B cell (primary cell): ENCODE data around the gene IGF1R. TPM values are rescaled to one million over a fixed set of nuclear protein-coding genes. Genes with fewer than 3 reads are reported as not detected.
A peak's percentile ranks its signal among the peaks of the same experiment; 100 is the strongest.

Experiments used
- ATAC-seq: fragments of 200-7000 bp; cut with Tn5 transposase; one replicate; pipeline ENCODE4 v1.10.0; 2021; ENCODE audit warnings: low read depth, mild to moderate bottlenecking, moderate number of reproducible peaks, moderate library complexity
- CTCF ChIA-PET: fragments of 350-600 bp; sonication (Branson Sonifier 250); formaldehyde crosslinking; loops from one replicate; lab custom pipeline; 2021; ENCODE audit warnings: antibody characterized with exemption, inconsistent platforms; lab: Charles Lee
- POLR2A ChIA-PET: fragments of 350-600 bp; sonication (Branson Sonifier 250); formaldehyde crosslinking; loops from one replicate; lab custom pipeline; 2021; ENCODE audit warnings: antibody characterized with exemption; lab: Charles Lee
- DNase-seq: peaks from one replicate; pipeline ENCODE4 v3.0.0; 2013
- H2AFZ ChIP-seq: 2 replicates; pipeline ENCODE4 v1.6.1; 2012; ENCODE audit warnings: mild to moderate bottlenecking, low read depth, low read length; ENCODE audit not compliant: insufficient read depth, poor library complexity, severe bottlenecking
- H3K27ac ChIP-seq, 2 donors: 1 replicate in 1 of 2; 2 replicates in 1 of 2; pipeline ENCODE4 v1.5.1; 2012 to 2013; ENCODE audit warnings: low read length in 2 of 2, mild to moderate bottlenecking in 2 of 2, moderate library complexity in 1 of 2
- H3K27me3 ChIP-seq, 4 experiments: fragments of 200-600 bp in 1 of 4; sonication (generic) in 1 of 4; replicated peaks in 1 of 4; 1 replicate in 2 of 4; 2 replicates in 2 of 4; pipeline versions ENCODE4 v1.6.1 to v1.7.0; 2013 to 2016; ENCODE audit warnings: low read length in 3 of 4, mild to moderate bottlenecking in 2 of 4, mixed read lengths in 1 of 4, moderate library complexity in 1 of 4; ENCODE audit not compliant: insufficient read depth in 4 of 4, control insufficient read depth in 3 of 4; ENCODE audit errors: control extremely low read depth in 1 of 4
- H3K36me3 ChIP-seq, 2 experiments: replicated peaks in 1 of 2; 1 replicate in 1 of 2; 2 replicates in 1 of 2; pipeline versions ENCODE4 v1.6.1 to v1.7.1; 2013; ENCODE audit warnings: low read length in 1 of 2; ENCODE audit not compliant: insufficient read depth in 2 of 2, control insufficient read depth in 1 of 2; ENCODE audit errors: control extremely low read depth in 1 of 2, extremely low read depth in 1 of 2
- H3K4me1 ChIP-seq, 2 donors: fragments of 200-600 bp in 1 of 2; sonication (generic) in 1 of 2; 1 replicate in 1 of 2; 2 replicates in 1 of 2; pipeline versions ENCODE4 v1.5.1 to v1.6.1; 2013 to 2017; ENCODE audit warnings: low read length in 2 of 2; ENCODE audit not compliant: control insufficient read depth in 2 of 2, insufficient read depth in 2 of 2
- H3K4me2 ChIP-seq: replicated peaks from 2 replicates; pipeline ENCODE3; 2012; ENCODE audit warnings: mild to moderate bottlenecking, low read depth, low read length; ENCODE audit not compliant: poor library complexity, severe bottlenecking
- H3K4me3 ChIP-seq, 5 experiments: fragments of 200-600 bp in 1 of 5; sonication (generic) in 1 of 5; 1 replicate in 3 of 5; 2 replicates in 2 of 5; pipeline versions ENCODE4 v1.5.1 to v1.7.0; 2011 to 2016; ENCODE audit warnings: low read length in 4 of 5, mild to moderate bottlenecking in 4 of 5, low read depth in 2 of 5, control low read depth in 1 of 5, moderate library complexity in 1 of 5; ENCODE audit not compliant: insufficient read depth in 1 of 5; ENCODE audit errors: control extremely low read depth in 1 of 5, extremely low read depth in 1 of 5
- H3K79me2 ChIP-seq: fragments of 200-600 bp; sonication (generic); one replicate; pipeline ENCODE4 v1.6.0; 2016; ENCODE audit warnings: low read length; ENCODE audit not compliant: control insufficient read depth, insufficient read depth
- H3K9ac ChIP-seq: fragments of 200-600 bp; sonication (generic); 2 replicates; pipeline ENCODE4 v1.6.1; 2017; ENCODE audit warnings: mild to moderate bottlenecking, low read length, moderate library complexity
- H3K9me3 ChIP-seq, 3 donors: one replicate each; pipeline versions ENCODE4 v1.6.1 to v1.7.1; 2013; ENCODE audit warnings: low read length in 2 of 3; ENCODE audit not compliant: control insufficient read depth in 2 of 3, insufficient read depth in 1 of 3; ENCODE audit errors: control extremely low read depth in 1 of 3
- H4K20me1 ChIP-seq: 2 replicates; pipeline ENCODE4 v1.6.0; 2012; ENCODE audit warnings: mild to moderate bottlenecking, low read length; ENCODE audit not compliant: insufficient read depth, control insufficient read depth, poor library complexity, severe bottlenecking
- H3K27ac Mint-ChIP-seq: one replicate; pipeline ENCODE4 v1.8.0; 2021; ENCODE audit warnings: mixed read lengths
- H3K27me3 Mint-ChIP-seq: one replicate; pipeline ENCODE4 v1.8.0; 2021; ENCODE audit warnings: mixed read lengths
- H3K4me1 Mint-ChIP-seq: one replicate; pipeline ENCODE4 v1.8.0; 2021; ENCODE audit warnings: mixed read lengths
- H3K4me3 Mint-ChIP-seq: one replicate; pipeline ENCODE4 v1.8.0; 2021; ENCODE audit warnings: mixed read lengths
- H3K9me3 Mint-ChIP-seq: one replicate; pipeline ENCODE4 v1.8.0; 2022; ENCODE audit warnings: mixed read lengths; ENCODE audit not compliant: insufficient read depth
- EZH2 ChIP-seq: IDR thresholded peaks from 2 replicates; pipeline ENCODE4 v1.6.1; 2012; ENCODE audit warnings: borderline replicate concordance, low read depth, mild to moderate bottlenecking, moderate library complexity, low read length; ENCODE audit not compliant: insufficient read depth, poor library complexity, severe bottlenecking
- WGBS: methylation state at CpG from one replicate; pipeline ENCODE4 v1.1.5; 2013; ENCODE audit warnings: missing lambda C conversion rate; ENCODE audit not compliant: insufficient coverage; 5-methylcytosine and 5-hydroxymethylcytosine counted together
- intact Hi-C: fragments of 100-400 bp; cut with micrococcal nuclease; formaldehyde crosslinking; loops from one replicate; pipeline ENCODE4 v1.10.0; 2022
- polyA plus RNA-seq: library from polyadenylated mRNA; depleted of rRNA; stranded (reverse); fragments of >200 nt; gene quantifications from 2 replicates; pipeline ENCODE4 v1.2.3, GENCODE V29; 2012
- total RNA-seq, 2 donors: library from RNA; stranded (reverse); fragments of 120-200 nt in 1 of 2; gene quantifications; 1 replicate in 1 of 2; 2 replicates in 1 of 2; pipeline versions ENCODE4 v1.2.3 to v1.2.4, GENCODE V29; 2013 to 2022
- TF ChIP-seq, protein P1 (sequence below): fragments of 200-600 bp; IDR thresholded peaks from one replicate; pipeline ENCODE4 v1.8.0; 2022; ENCODE audit warnings: antibody characterized with exemption, mild to moderate bottlenecking

Gene IGF1R
- total and polyA plus RNA-seq, 2 donors (not counting 1 experiment from before 2014, with no cell fraction given) = 5.4 to 23.1 TPM

DNA sequence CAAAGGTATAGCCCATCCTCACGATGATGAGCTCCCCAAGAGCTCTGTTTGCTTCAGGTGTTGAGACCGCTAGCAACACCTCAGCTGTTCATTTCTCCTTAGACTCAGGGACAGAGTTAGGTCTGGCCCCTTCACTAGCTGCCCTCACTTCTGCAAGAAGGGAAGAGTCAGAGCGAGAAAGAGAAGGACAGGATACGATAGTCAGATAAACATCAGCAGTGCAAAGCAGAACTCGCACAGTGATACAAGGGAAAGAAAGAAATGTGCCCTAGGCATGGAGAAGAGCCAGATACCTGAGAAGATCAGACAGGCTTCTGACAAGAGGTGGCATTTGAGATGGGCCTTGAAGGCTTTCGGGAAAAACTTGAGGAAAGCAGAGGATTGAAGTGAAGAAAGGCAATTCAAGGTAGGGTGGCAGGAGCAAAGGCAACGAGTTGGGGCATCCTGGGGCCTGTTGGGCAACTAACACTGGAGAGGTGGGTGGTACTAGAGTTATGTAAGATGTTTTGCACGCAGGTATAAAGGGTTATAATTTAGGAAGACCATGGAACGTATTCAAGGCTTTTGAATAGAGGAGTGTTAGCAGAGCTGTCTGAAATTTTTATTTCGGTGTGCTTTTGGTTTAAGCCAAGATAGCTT, 253.2 kb downstream of the IGF1R start:
- no peaks in the 10 kb centered on the region for H3K79me2 ChIP-seq
- H3K4me1 ChIP-seq = no peaks in the 10 kb centered on the region
- ATAC-seq (no peak), DNase-seq (no peak)
- 80% methylated on average over 7 of the region's 10 CpGs for WGBS
- POLR2A ChIA-PET = no interaction called here
- H3K4me3 ChIP-seq = peak overlapping the region in 1 of 5 experiments; percentile 11
- H3K4me1 Mint-ChIP-seq = no peaks in the 10 kb centered on the region
- H3K27ac ChIP-seq = no peak overlapping the region
- H3K4me2 ChIP-seq = no peak overlapping the region
- no peak for TF ChIP-seq EZH2
- TF ChIP-seq, protein P1, sequence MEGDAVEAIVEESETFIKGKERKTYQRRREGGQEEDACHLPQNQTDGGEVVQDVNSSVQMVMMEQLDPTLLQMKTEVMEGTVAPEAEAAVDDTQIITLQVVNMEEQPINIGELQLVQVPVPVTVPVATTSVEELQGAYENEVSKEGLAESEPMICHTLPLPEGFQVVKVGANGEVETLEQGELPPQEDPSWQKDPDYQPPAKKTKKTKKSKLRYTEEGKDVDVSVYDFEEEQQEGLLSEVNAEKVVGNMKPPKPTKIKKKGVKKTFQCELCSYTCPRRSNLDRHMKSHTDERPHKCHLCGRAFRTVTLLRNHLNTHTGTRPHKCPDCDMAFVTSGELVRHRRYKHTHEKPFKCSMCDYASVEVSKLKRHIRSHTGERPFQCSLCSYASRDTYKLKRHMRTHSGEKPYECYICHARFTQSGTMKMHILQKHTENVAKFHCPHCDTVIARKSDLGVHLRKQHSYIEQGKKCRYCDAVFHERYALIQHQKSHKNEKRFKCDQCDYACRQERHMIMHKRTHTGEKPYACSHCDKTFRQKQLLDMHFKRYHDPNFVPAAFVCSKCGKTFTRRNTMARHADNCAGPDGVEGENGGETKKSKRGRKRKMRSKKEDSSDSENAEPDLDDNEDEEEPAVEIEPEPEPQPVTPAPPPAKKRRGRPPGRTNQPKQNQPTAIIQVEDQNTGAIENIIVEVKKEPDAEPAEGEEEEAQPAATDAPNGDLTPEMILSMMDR = no peak
- H3K9me3 ChIP-seq = no peaks in the 10 kb centered on the region
- H3K36me3 ChIP-seq = peaks cover 3 to 4% of the 10 kb centered on the region in 2 experiments
- intact Hi-C loops = no loop called here
- no peak overlapping the region for H3K4me3 Mint-ChIP-seq
- no peak overlapping the region for H3K27ac Mint-ChIP-seq
- no peaks in the 10 kb centered on the region for H3K9me3 Mint-ChIP-seq
- no peak overlapping the region for H3K9ac ChIP-seq
- CTCF ChIA-PET = no interaction called here
- no peak overlapping the region for H2AFZ ChIP-seq
- no peaks in the 10 kb centered on the region for H4K20me1 ChIP-seq
- no peaks in the 10 kb centered on the region for H3K27me3 ChIP-seq
- H3K27me3 Mint-ChIP-seq = no peaks in the 10 kb centered on the region

DNA sequence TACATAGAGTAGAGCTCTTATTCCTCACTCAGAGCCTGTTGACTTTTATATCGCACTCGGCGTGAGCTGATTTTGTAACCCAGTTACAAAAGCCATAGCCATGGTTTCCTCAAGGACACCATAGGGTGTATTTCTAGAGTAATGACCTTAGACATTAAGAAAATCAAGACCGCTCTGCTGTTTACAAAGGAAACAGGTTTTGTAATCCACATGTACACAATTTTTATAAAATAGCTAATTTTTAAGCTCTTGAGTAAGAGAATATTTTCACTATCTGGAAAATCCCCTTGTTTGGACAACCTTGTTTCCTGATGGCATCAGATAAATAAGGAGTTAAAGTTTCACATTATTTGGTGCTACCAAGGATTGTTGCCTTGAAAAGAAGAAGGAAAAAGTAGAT, 254.6 kb downstream of the IGF1R start:
- ChIA-PET POLR2A (no interaction called here), CTCF (no interaction called here)
- Histone ChIP-seq H3K36me3 (peaks cover 3% of the 10 kb centered on the region in 2 experiments), H3K27me3 (no peaks in the 10 kb centered on the region), H3K79me2 (no peaks in the 10 kb centered on the region), H3K4me2 (no peak overlapping the region), H3K9ac (no peak overlapping the region), H3K4me1 (no peaks in the 10 kb centered on the region), H3K4me3 (no peak overlapping the region), H3K27ac (no peak overlapping the region), H4K20me1 (no peaks in the 10 kb centered on the region), H3K9me3 (no peaks in the 10 kb centered on the region), H2AFZ (no peak overlapping the region)
- H3K9me3 Mint-ChIP-seq = no peaks in the 10 kb centered on the region
- DNase-seq = no peak
- H3K27me3 Mint-ChIP-seq = no peaks in the 10 kb centered on the region
- no peak overlapping the region for H3K27ac Mint-ChIP-seq
- H3K4me1 Mint-ChIP-seq = no peaks in the 10 kb centered on the region
- no peak for ATAC-seq
- no peak overlapping the region for H3K4me3 Mint-ChIP-seq
- TF ChIP-seq EZH2 = no peak
- TF ChIP-seq, protein P1 = no peak
- no CpG with 5 or more reads among the region's 4 CpGs for WGBS
- intact Hi-C loops = no loop called here
